ENCODE data around the gene MAPKAPK5.

DNA sequence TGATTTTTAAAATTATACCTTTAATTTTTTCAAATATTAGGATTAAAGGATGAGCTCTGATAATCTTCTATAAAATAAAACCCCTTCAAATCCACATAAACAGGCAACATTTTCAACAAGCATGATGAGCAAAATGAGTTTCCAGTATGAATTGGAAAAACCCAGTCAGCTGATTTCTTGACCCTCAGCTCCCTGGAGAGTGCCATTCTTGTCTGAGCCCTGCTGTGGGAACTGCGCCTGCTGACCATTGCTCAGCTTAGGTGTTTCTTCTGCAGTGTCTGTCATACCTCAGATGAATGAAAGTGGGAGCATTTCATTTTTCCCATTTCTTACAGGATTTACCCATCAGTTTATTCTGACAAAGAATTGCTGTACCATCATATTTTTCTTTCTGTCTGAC is 27.6 kb downstream of the MAPKAPK5 start:
- TF ChIP-seq POLR2A (IDR thresholded peaks at IDR 0.05; ENCODE audit: low read length) (no peak), GATA1 (IDR thresholded peaks at IDR 0.05; ENCODE audit: low read depth, low read length) (no peak)
